GM10248 (cell line): Measurements from ENCODE around the gene LARGE1.

ENCODE experiments used
- CTCF ChIA-PET: fragments of 300-600 bp; sonication (Branson Sonifier 250); formaldehyde crosslinking; extraction: SDS; loops from one replicate; lab custom pipeline; 2021; ENCODE audit warnings: antibody characterized with exemption; lab: Yijun Ruan, JAX
- POLR2A ChIA-PET: fragments of 350-650 bp; sonication (Branson Sonifier 250); formaldehyde crosslinking; extraction: SDS; loops from one replicate; lab custom pipeline; 2020; ENCODE audit warnings: antibody characterized with exemption; lab: Yijun Ruan, JAX
- DNase-seq: peaks from one replicate; pipeline ENCODE4 v3.0.0; 2012; ENCODE audit errors: extremely low spot score
- CTCF ChIP-seq: IDR thresholded peaks from 2 replicates; pipeline ENCODE4 v1.5.1; 2012; ENCODE audit warnings: mild to moderate bottlenecking, low read depth; ENCODE audit errors: extremely low read depth, missing control alignments, control extremely low read depth

Gene LARGE1

GRCh38 chr22:33798401-33798800 is 121.9 kb downstream of the LARGE1 start:
- POLR2A ChIA-PET = no interaction called here
- TF ChIP-seq CTCF = no peak
- DNase-seq = no peak
- CTCF ChIA-PET = interaction anchor here (0.8 kb wide), 1 partner anchor 30 kb away, joined by 3 read pairs; no protein-coding TSS in a partner anchor

- DNase-seq = no peak
- POLR2A ChIA-PET = no interaction called here
- no peak for TF ChIP-seq CTCF
- CTCF ChIA-PET = interaction anchor here (1.2 kb wide), 1 partner anchor 10 kb away, joined by 4 read pairs; no protein-coding TSS in a partner anchor
Measured at GRCh38 chr22:33796494-33796893, 123.8 kb downstream of the LARGE1 start.

GRCh38 chr22:33793475-33793874 is 126.8 kb downstream of the LARGE1 start:
- POLR2A ChIA-PET = no interaction called here
- DNase-seq = no peak
- CTCF ChIA-PET = interaction anchor here (1.2 kb wide), 1 partner anchor 10 kb away, joined by 4 read pairs; no protein-coding TSS in a partner anchor

GRCh38 chr22:33792832-33793231 is 127.4 kb downstream of the LARGE1 start:
- ChIA-PET CTCF (interaction anchor here (1.2 kb wide), 1 partner anchor 10 kb away, joined by 4 read pairs; no protein-coding TSS in a partner anchor), POLR2A (no interaction called here)
- no peak for TF ChIP-seq CTCF
- DNase-seq = no peak

More at GRCh38 chr22:33793475-33793874, 126.8 kb downstream of the LARGE1 start:
- TF ChIP-seq CTCF = no peak

- no peak for TF ChIP-seq CTCF
Measured at GRCh38 chr22:33789690-33790253, 130.5 kb downstream of the LARGE1 start.

GRCh38 chr22:33788927-33789326 is 131.3 kb downstream of the LARGE1 start:
- ChIA-PET CTCF (no interaction called here), POLR2A (no interaction called here)
- no peak for DNase-seq
- no peak for TF ChIP-seq CTCF

More at GRCh38 chr22:33789690-33790253, 130.5 kb downstream of the LARGE1 start:
- no peak for DNase-seq
- CTCF ChIA-PET = no interaction called here
- POLR2A ChIA-PET = no interaction called here
